ENCODE results near the gene TNRC6C.

The TNRC6C gene

DNA sequence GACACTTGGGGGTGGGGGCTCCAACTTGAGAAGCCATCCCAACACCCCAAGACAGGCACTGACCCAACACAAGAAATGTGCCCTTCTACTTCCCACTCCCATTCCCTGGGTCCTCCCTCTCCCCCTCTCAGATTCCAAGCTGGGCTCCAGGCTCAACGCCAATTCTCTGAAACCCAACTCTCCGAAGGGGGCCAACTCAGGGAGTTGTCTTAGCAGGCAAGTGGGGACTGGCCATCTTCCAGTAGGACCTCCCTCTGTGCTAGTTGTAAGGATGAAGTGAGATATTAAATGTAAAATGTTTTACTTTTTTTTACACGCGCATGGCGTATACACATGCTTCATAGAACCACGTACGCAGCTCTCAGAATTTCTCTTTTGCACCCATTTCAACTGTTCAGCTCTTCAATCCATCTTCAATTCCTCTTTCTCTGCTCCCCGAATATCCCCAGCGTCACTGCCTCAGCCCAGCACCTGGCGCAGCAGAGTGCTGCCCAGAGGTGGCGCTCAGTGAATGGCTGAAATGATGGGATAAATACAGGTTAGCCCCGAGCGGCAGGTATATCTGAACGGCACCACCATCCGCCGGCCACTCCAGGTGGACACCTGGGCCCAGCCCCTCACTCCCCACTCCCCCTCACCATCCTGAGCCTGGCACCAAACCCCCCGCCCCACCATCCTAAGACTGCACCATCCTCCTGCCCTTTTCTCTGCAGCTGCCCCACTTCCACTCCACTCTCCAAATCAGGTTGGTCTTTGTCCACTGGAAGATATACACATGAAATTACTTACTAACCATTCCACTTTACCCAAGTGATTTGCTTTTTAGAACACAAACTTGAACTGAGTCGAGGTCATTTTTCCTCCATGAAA is 43.9 kb upstream of the TNRC6C start (continued):
- TF ChIP-seq BCL11B (tag by site-specific recombination; IDR thresholded peaks at IDR 0.05; ENCODE audit: low read depth) = no peak
- TF ChIP-seq, protein P1, sequence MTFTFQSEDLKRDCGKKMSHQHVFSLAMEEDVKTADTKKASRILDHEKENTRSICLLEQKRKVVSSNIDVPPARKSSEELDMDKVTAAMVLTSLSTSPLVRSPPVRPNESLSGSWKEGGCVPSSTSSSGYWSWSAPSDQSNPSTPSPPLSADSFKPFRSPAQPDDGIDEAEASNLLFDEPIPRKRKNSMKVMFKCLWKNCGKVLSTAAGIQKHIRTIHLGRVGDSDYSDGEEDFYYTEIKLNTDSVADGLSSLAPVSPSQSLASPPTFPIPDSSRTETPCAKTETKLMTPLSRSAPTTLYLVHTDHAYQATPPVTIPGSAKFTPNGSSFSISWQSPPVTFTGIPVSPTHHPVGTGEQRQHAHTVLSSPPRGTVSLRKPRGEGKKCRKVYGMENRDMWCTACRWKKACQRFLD (tag by site-specific recombination; IDR thresholded peaks at IDR 0.05) = no peak
- TF ChIP-seq, protein P2, sequence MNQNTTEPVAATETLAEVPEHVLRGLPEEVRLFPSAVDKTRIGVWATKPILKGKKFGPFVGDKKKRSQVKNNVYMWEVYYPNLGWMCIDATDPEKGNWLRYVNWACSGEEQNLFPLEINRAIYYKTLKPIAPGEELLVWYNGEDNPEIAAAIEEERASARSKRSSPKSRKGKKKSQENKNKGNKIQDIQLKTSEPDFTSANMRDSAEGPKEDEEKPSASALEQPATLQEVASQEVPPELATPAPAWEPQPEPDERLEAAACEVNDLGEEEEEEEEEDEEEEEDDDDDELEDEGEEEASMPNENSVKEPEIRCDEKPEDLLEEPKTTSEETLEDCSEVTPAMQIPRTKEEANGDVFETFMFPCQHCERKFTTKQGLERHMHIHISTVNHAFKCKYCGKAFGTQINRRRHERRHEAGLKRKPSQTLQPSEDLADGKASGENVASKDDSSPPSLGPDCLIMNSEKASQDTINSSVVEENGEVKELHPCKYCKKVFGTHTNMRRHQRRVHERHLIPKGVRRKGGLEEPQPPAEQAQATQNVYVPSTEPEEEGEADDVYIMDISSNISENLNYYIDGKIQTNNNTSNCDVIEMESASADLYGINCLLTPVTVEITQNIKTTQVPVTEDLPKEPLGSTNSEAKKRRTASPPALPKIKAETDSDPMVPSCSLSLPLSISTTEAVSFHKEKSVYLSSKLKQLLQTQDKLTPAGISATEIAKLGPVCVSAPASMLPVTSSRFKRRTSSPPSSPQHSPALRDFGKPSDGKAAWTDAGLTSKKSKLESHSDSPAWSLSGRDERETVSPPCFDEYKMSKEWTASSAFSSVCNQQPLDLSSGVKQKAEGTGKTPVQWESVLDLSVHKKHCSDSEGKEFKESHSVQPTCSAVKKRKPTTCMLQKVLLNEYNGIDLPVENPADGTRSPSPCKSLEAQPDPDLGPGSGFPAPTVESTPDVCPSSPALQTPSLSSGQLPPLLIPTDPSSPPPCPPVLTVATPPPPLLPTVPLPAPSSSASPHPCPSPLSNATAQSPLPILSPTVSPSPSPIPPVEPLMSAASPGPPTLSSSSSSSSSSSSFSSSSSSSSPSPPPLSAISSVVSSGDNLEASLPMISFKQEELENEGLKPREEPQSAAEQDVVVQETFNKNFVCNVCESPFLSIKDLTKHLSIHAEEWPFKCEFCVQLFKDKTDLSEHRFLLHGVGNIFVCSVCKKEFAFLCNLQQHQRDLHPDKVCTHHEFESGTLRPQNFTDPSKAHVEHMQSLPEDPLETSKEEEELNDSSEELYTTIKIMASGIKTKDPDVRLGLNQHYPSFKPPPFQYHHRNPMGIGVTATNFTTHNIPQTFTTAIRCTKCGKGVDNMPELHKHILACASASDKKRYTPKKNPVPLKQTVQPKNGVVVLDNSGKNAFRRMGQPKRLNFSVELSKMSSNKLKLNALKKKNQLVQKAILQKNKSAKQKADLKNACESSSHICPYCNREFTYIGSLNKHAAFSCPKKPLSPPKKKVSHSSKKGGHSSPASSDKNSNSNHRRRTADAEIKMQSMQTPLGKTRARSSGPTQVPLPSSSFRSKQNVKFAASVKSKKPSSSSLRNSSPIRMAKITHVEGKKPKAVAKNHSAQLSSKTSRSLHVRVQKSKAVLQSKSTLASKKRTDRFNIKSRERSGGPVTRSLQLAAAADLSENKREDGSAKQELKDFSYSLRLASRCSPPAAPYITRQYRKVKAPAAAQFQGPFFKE (tag by site-specific recombination; IDR thresholded peaks at IDR 0.05; ENCODE audit: borderline replicate concordance) = no peak
- no peak for TF ChIP-seq ZSCAN5A (tag by site-specific recombination; IDR thresholded peaks at IDR 0.05)
- no peak for TF ChIP-seq ZNF658 (tag by site-specific recombination; IDR thresholded peaks at IDR 0.05)
- no peak for TF ChIP-seq TCF7L2 (IDR thresholded peaks at IDR 0.05; ENCODE audit: borderline replicate concordance, low read depth, low read length)
- TF ChIP-seq ZNF211 (tag by site-specific recombination; IDR thresholded peaks at IDR 0.05; ENCODE audit: low read depth) = no peak
- peak; percentile 83 for TF ChIP-seq ZIC2 (tag by site-specific recombination; IDR thresholded peaks at IDR 0.05)
- TF ChIP-seq ZNF266 (tag by site-specific recombination; IDR thresholded peaks at IDR 0.05; ENCODE audit: low read depth) = no peak
- peak; percentile 67; the same call in 1 of the 2 replicates for TF ChIP-seq IKZF3 (tag by site-specific recombination; IDR thresholded peaks at IDR 0.05)
- no peak for TF ChIP-seq SP2 (tag by site-specific recombination; IDR thresholded peaks at IDR 0.05)
- TF ChIP-seq ZNF354C (tag by site-specific recombination; IDR thresholded peaks at IDR 0.05; ENCODE audit: borderline replicate concordance, low read depth) = no peak
- TF ChIP-seq ZNF692 (tag by site-specific recombination; IDR thresholded peaks at IDR 0.05) = no peak
- no peak for TF ChIP-seq ZNF501 (tag by site-specific recombination; IDR thresholded peaks at IDR 0.05)
- no peak for TF ChIP-seq ZNF121 (tag by site-specific recombination; IDR thresholded peaks at IDR 0.05)
- peak; percentile 74; the same call in 1 of the 2 replicates for TF ChIP-seq MZF1 (tag by site-specific recombination; IDR thresholded peaks at IDR 0.05; ENCODE audit: borderline replicate concordance)
- TF ChIP-seq ZNF169 (tag by site-specific recombination; IDR thresholded peaks at IDR 0.05) = no peak
- TF ChIP-seq PRDM4 (tag by site-specific recombination; IDR thresholded peaks at IDR 0.05) = no peak
- no peak for TF ChIP-seq ZNF555 (tag by site-specific recombination; conservative IDR thresholded peaks at IDR 0.05)
- TF ChIP-seq PRDM1 (tag by site-specific recombination; IDR thresholded peaks at IDR 0.05) = no peak
- no peak for TF ChIP-seq MEIS1 (CRISPR knock-in tag; IDR thresholded peaks at IDR 0.05; ENCODE audit: borderline replicate concordance)
- no peak for TF ChIP-seq ZNF48 (tag by site-specific recombination; IDR thresholded peaks at IDR 0.05)
- no peak for TF ChIP-seq KLF7 (tag by site-specific recombination; IDR thresholded peaks at IDR 0.05; ENCODE audit: borderline replicate concordance)
- TF ChIP-seq ZBTB8A (tag by site-specific recombination; IDR thresholded peaks at IDR 0.05) = peak; percentile 56
- no peak for TF ChIP-seq ZNF701 (tag by site-specific recombination; IDR thresholded peaks at IDR 0.05)
- no peak for TF ChIP-seq YY1 (tag by site-specific recombination; IDR thresholded peaks at IDR 0.05)
- no peak for TF ChIP-seq ZNF133 (tag by site-specific recombination; IDR thresholded peaks at IDR 0.05)
- TF ChIP-seq ZNF600 (tag by site-specific recombination; IDR thresholded peaks at IDR 0.05) = 0 out of 2 replicates have a peak, but pooled peaks have one; percentile 48

Data from HEK293 (cell line).